ENCODE data around the gene AQP11.

The AQP11 gene

DNA sequence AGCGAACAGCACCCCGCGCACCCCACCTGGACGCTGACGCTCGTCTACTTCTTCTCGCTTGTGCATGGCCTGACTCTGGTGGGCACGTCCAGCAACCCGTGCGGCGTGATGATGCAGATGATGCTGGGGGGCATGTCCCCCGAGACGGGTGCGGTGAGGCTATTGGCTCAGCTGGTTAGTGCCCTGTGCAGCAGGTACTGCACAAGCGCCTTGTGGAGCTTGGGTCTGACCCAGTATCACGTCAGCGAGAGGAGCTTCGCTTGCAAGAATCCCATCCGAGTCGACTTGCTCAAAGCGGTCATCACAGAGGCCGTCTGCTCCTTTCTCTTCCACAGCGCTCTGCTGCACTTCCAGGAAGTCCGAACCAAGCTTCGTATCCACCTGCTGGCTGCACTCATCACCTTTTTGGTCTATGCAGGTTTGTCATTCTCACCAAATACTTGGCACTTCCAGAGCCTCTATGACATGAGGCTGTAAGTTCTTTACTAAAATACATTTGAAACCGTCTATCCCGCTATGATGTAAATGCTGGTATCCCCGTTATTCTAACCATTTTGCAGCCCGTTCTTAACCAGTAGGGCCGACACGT lies 535 bp downstream of the AQP11 start:
- no peaks in the 10 kb centered on the region for H3K36me3 ChIP-seq (ENCODE audit: control insufficient read depth, insufficient read depth, low read length)
- H3K4me3 ChIP-seq (replicated peaks; ENCODE audit: low read depth, low read length): peak overlapping the region; percentile 72
- TF ChIP-seq, protein P1, sequence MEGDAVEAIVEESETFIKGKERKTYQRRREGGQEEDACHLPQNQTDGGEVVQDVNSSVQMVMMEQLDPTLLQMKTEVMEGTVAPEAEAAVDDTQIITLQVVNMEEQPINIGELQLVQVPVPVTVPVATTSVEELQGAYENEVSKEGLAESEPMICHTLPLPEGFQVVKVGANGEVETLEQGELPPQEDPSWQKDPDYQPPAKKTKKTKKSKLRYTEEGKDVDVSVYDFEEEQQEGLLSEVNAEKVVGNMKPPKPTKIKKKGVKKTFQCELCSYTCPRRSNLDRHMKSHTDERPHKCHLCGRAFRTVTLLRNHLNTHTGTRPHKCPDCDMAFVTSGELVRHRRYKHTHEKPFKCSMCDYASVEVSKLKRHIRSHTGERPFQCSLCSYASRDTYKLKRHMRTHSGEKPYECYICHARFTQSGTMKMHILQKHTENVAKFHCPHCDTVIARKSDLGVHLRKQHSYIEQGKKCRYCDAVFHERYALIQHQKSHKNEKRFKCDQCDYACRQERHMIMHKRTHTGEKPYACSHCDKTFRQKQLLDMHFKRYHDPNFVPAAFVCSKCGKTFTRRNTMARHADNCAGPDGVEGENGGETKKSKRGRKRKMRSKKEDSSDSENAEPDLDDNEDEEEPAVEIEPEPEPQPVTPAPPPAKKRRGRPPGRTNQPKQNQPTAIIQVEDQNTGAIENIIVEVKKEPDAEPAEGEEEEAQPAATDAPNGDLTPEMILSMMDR (IDR thresholded peaks at IDR 0.05; ENCODE audit: insufficient read depth, low read length, poor library complexity, severe bottlenecking): no peak
- DNase-seq (ENCODE audit: extremely low read depth, insufficient read length): no peak
- H3K27me3 ChIP-seq (replicated peaks; ENCODE audit: control insufficient read depth, insufficient read depth, low read length): no peaks in the 10 kb centered on the region

DNA sequence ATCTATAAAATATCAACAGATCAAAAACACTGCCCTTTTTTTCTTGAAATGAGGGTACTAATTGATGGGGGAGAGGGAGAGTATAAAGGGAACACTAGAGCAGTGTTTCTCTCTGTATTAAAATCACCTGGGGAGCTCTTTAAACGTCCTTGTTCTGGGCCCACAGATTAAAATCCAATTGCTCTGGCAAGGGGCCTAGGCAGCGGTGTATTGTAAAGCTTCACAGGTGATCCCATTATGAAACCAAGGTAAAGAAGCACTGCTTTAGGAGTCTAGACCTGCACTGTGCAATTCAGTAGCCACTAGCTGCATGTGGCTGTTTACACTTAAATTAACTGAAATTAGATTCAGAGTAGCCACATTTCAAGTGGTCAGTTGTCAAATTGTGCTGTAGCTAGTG lies 3.0 kb downstream of the AQP11 start:
- H3K36me3 ChIP-seq (ENCODE audit: control insufficient read depth, insufficient read depth, low read length): no peaks in the 10 kb centered on the region
- no peaks in the 10 kb centered on the region for H3K27me3 ChIP-seq (replicated peaks; ENCODE audit: control insufficient read depth, insufficient read depth, low read length)
- H3K4me3 ChIP-seq (replicated peaks; ENCODE audit: low read depth, low read length): no peak overlapping the region
- TF ChIP-seq, protein P1 (IDR thresholded peaks at IDR 0.05; ENCODE audit: insufficient read depth, low read length, poor library complexity, severe bottlenecking): no peak
- no peak for DNase-seq (ENCODE audit: extremely low read depth, insufficient read length)

DNA sequence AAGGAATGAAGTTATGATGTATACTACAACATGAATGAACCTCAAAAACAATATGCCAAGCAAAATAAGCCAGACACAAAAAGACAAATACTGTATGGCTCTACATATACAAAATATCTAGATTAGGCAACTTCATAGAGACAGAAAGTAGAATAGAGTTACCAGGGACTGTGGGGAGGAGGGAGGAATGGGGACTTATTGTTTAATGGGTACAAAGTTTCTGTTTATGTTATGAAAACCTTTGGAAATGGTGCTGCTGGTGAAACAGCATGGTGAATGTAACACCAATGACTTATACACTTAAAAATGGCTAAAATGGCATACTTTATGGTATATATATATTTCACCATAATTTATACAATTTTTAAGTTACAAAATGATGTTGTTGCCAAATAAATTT lies 4.1 kb downstream of the AQP11 start:
- DNase-seq (ENCODE audit: extremely low read depth, insufficient read length): no peak
- H3K4me3 ChIP-seq (replicated peaks; ENCODE audit: low read depth, low read length): no peak overlapping the region
- no peaks in the 10 kb centered on the region for H3K36me3 ChIP-seq (ENCODE audit: control insufficient read depth, insufficient read depth, low read length)
- H3K27me3 ChIP-seq (replicated peaks; ENCODE audit: control insufficient read depth, insufficient read depth, low read length): no peaks in the 10 kb centered on the region
- TF ChIP-seq, protein P1 (IDR thresholded peaks at IDR 0.05; ENCODE audit: insufficient read depth, low read length, poor library complexity, severe bottlenecking): no peak

DNA sequence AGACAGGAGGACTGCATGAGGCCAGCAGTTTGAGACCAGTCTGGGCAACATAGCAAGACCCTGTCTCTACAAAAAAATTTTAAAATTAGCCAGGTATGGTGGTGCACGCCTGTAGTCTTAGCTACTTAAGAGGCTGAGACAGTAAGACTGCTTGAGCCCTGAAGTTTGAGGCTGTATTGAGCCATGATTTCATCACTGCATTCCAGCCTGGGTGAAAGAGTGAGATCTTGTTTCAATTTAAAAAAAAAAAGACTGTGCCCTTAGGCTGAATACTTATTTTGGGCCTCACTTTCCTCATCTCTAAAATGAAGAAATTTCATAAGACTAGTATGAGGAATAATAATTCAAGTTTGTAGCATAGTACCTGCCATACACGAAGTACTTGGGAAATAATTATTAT lies 6.9 kb downstream of the AQP11 start:
- TF ChIP-seq, protein P1 (IDR thresholded peaks at IDR 0.05; ENCODE audit: insufficient read depth, low read length, poor library complexity, severe bottlenecking): no peak
- no peak for DNase-seq (ENCODE audit: extremely low read depth, insufficient read length)
- Histone ChIP-seq H3K4me3 (replicated peaks; ENCODE audit: low read depth, low read length) (no peak overlapping the region), H3K27me3 (replicated peaks; ENCODE audit: control insufficient read depth, insufficient read depth, low read length) (no peaks in the 10 kb centered on the region), H3K36me3 (ENCODE audit: control insufficient read depth, insufficient read depth, low read length) (no peaks in the 10 kb centered on the region)

DNA sequence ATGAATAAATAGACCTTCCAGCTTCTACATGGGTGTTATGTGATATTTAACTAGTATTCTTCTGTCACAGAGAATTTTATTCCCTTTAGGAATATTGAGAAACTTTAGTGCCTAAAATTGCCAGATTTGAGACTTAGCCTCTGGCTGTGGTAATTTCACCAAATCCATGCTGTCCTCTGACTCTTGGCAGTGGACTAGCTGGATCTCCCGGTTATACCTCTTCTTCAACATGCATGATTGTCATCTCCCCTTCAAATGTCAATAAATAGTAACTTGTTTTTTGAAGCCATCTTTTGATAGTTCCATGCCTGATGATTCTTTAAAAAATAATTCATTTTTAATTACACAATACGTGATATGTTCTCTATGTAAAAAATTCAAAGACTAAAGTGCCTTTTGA lies 8.4 kb downstream of the AQP11 start:
- H3K4me3 ChIP-seq (replicated peaks; ENCODE audit: low read depth, low read length): no peak overlapping the region
- no peak for DNase-seq (ENCODE audit: extremely low read depth, insufficient read length)
- no peaks in the 10 kb centered on the region for H3K36me3 ChIP-seq (ENCODE audit: control insufficient read depth, insufficient read depth, low read length)
- TF ChIP-seq, protein P1 (IDR thresholded peaks at IDR 0.05; ENCODE audit: insufficient read depth, low read length, poor library complexity, severe bottlenecking): no peak
- no peaks in the 10 kb centered on the region for H3K27me3 ChIP-seq (replicated peaks; ENCODE audit: control insufficient read depth, insufficient read depth, low read length)
